GM23248 (cell line): ENCODE results near the gene PREX1. TPM values are rescaled to one million over a fixed set of nuclear protein-coding genes. Genes with fewer than 3 reads are reported as not detected.
A peak's percentile ranks its signal among the peaks of the same experiment; 100 is the strongest.

Experiments used
- DNase-seq: peaks from one replicate; pipeline ENCODE4 v3.0.0-alpha.2; 2015
- H2AFZ ChIP-seq: fragments of 200-600 bp; sonication (generic); 2 replicates; pipeline ENCODE4 v1.6.1; 2016; ENCODE audit warnings: antibody characterized with exemption
- H3F3A ChIP-seq: fragments of 200-600 bp; sonication (generic); 2 replicates; pipeline ENCODE4 v1.6.1; 2016; ENCODE audit warnings: mild to moderate bottlenecking, antibody characterized with exemption, mixed run types; ENCODE audit not compliant: insufficient read depth
- H3K27ac ChIP-seq: fragments of 200-600 bp; sonication (generic); 2 replicates; pipeline ENCODE4 v1.5.1; 2016; ENCODE audit warnings: mild to moderate bottlenecking
- H3K27me3 ChIP-seq: fragments of 200-600 bp; sonication (generic); replicated peaks from 2 replicates; pipeline ENCODE4 v1.6.1; 2016; ENCODE audit warnings: mild to moderate bottlenecking; ENCODE audit not compliant: insufficient read depth
- H3K36me3 ChIP-seq: fragments of 200-600 bp; sonication (generic); 2 replicates; pipeline ENCODE4 v1.6.1; 2016; ENCODE audit warnings: low read depth, mild to moderate bottlenecking
- H3K4me1 ChIP-seq: fragments of 200-600 bp; sonication (generic); 2 replicates; pipeline ENCODE4 v1.6.1; 2016; ENCODE audit warnings: mild to moderate bottlenecking; ENCODE audit not compliant: insufficient read depth
- H3K4me2 ChIP-seq: fragments of 200-600 bp; sonication (generic); one replicate; pipeline ENCODE4 v1.6.1; 2016; ENCODE audit warnings: mild to moderate bottlenecking; ENCODE audit not compliant: unreplicated experiment
- H3K4me3 ChIP-seq: fragments of 200-600 bp; sonication (generic); 2 replicates; pipeline ENCODE4 v1.5.1; 2016; ENCODE audit warnings: mild to moderate bottlenecking
- H3K79me2 ChIP-seq: fragments of 200-600 bp; sonication (generic); 2 replicates; pipeline ENCODE4 v1.6.1; 2016; ENCODE audit warnings: mild to moderate bottlenecking; ENCODE audit not compliant: insufficient read depth
- H3K9ac ChIP-seq: fragments of 200-600 bp; sonication (generic); 2 replicates; pipeline ENCODE4 v1.6.1; 2016; ENCODE audit warnings: mild to moderate bottlenecking
- H3K9me2 ChIP-seq: fragments of 200-600 bp; sonication (generic); 2 replicates; pipeline ENCODE4 v1.6.1; 2016; ENCODE audit warnings: mixed run types, mild to moderate bottlenecking, moderate library complexity; ENCODE audit not compliant: insufficient read depth
- H3K9me3 ChIP-seq: fragments of 200-600 bp; sonication (generic); one replicate; pipeline ENCODE4 v1.6.1; 2017; ENCODE audit warnings: low read depth
- H4K20me1 ChIP-seq: fragments of 200-600 bp; sonication (generic); 2 replicates; pipeline ENCODE4 v1.6.0; 2016; ENCODE audit not compliant: insufficient read depth
- EZH2 ChIP-seq: fragments of 200-600 bp; sonication (generic); IDR thresholded peaks from 2 replicates; pipeline ENCODE4 v1.6.1; 2018; ENCODE audit warnings: antibody characterized with exemption, mild to moderate bottlenecking; ENCODE audit not compliant: insufficient read depth, poor library complexity, severe bottlenecking
- EZH2phosphoT487 ChIP-seq: fragments of 200-600 bp; sonication (generic); IDR thresholded peaks from 2 replicates; pipeline ENCODE4 v1.6.1; 2018; ENCODE audit warnings: antibody characterized with exemption, moderate library complexity, mild to moderate bottlenecking, low read depth; ENCODE audit not compliant: insufficient read depth
- WGBS, 2 experiments: methylation state at CpG; one replicate each; pipeline ENCODE4 v1.1.6; 2015 to 2017; ENCODE audit warnings: low lambda C conversion rate in 2 of 2, low coverage in 1 of 2; ENCODE audit errors: missing lambda C conversion rate in 2 of 2; 5-methylcytosine and 5-hydroxymethylcytosine counted together
- in situ Hi-C: fragments of 300-500 bp; cut with MboI; formaldehyde crosslinking; loops from 2 replicates; pipeline ENCODE4 v1.15.0; 2020
- polyA plus RNA-seq: library from polyadenylated mRNA; unstranded; fragments of >200 nt; fragmentation: Nextera tagmentation; extraction: Ambion mirVana; gene quantifications from 2 replicates; pipeline ENCODE4 v1.2.1, GENCODE V29; 2016
- total RNA-seq: library from RNA; depleted of rRNA; stranded (reverse); fragments of >200 nt; shearing (Covaris generic); gene quantifications from 2 replicates; pipeline ENCODE4 v1.2.3, GENCODE V29; 2014

The PREX1 gene
- total and polyA plus RNA-seq, 2 experiments from 2014 or later = 0.13 to 0.65 TPM

- Histone ChIP-seq H3K4me3 (no peak overlapping the region), H2AFZ (no peak overlapping the region), H3K9ac (no peak overlapping the region), H4K20me1 (no peaks in the 10 kb centered on the region), H3F3A (no peaks in the 10 kb centered on the region), H3K4me2 (peak overlapping the region; percentile 3), H3K27me3 (peaks cover 9% of the 10 kb centered on the region; the same call in 1 of the 2 replicates), H3K4me1 (peaks cover 7% of the 10 kb centered on the region; the same call in 1 of the 2 replicates), H3K79me2 (no peaks in the 10 kb centered on the region), H3K27ac (no peak overlapping the region), H3K9me3 (no peaks in the 10 kb centered on the region), H3K36me3 (no peaks in the 10 kb centered on the region), H3K9me2 (no peaks in the 10 kb centered on the region)
- DNase-seq = peak; percentile 11
- in situ Hi-C loops = no loop called here
- no peak for TF ChIP-seq EZH2phosphoT487
- no peak for TF ChIP-seq EZH2
- 51 to 54% methylated on average over 9 of the region's 9 CpGs for WGBS, 2 experiments
Measured at GRCh38 chr20:48770700-48771442, 56.9 kb downstream of the PREX1 start.

GRCh38 chr20:48769069-48769983 is 58.5 kb downstream of the PREX1 start:
- no peaks in the 10 kb centered on the region for H3F3A ChIP-seq
- peaks cover 10% of the 10 kb centered on the region; the same call in 1 of the 2 replicates for H3K27me3 ChIP-seq
- DNase-seq = no peak
- H3K36me3 ChIP-seq = no peaks in the 10 kb centered on the region
- H3K4me2 ChIP-seq = no peak overlapping the region
- no peaks in the 10 kb centered on the region for H3K9me3 ChIP-seq
- no peak overlapping the region for H3K27ac ChIP-seq
- peaks cover 7% of the 10 kb centered on the region; the same call in 1 of the 2 replicates for H3K4me1 ChIP-seq
- H3K9ac ChIP-seq = no peak overlapping the region
- in situ Hi-C loops = no loop called here
- H3K4me3 ChIP-seq = no peak overlapping the region
- TF ChIP-seq EZH2 (no peak), EZH2phosphoT487 (no peak)
- no peaks in the 10 kb centered on the region for H4K20me1 ChIP-seq
- no peaks in the 10 kb centered on the region for H3K9me2 ChIP-seq
- no peak overlapping the region for H2AFZ ChIP-seq
- 71 to 77% methylated on average over 17 to 21 of the region's 21 CpGs for WGBS, 2 experiments
- no peaks in the 10 kb centered on the region for H3K79me2 ChIP-seq

GRCh38 chr20:48766961-48767960 is 60.5 kb downstream of the PREX1 start:
- no peak for TF ChIP-seq EZH2
- no peak for TF ChIP-seq EZH2phosphoT487
- DNase-seq = no peak
- Histone ChIP-seq H4K20me1 (no peaks in the 10 kb centered on the region), H3F3A (no peaks in the 10 kb centered on the region), H3K27ac (no peak overlapping the region), H3K9ac (no peak overlapping the region), H3K4me1 (peaks cover 7% of the 10 kb centered on the region; the same call in 1 of the 2 replicates), H3K36me3 (no peaks in the 10 kb centered on the region), H2AFZ (no peak overlapping the region), H3K27me3 (peaks cover 14% of the 10 kb centered on the region; the same call in 1 of the 2 replicates), H3K4me3 (no peak overlapping the region), H3K4me2 (no peak overlapping the region), H3K9me2 (no peaks in the 10 kb centered on the region), H3K9me3 (no peaks in the 10 kb centered on the region), H3K79me2 (no peaks in the 10 kb centered on the region)
- 89 to 94% methylated on average over 27 of the region's 27 CpGs for WGBS, 2 experiments
- in situ Hi-C loops = no loop called here

DNA sequence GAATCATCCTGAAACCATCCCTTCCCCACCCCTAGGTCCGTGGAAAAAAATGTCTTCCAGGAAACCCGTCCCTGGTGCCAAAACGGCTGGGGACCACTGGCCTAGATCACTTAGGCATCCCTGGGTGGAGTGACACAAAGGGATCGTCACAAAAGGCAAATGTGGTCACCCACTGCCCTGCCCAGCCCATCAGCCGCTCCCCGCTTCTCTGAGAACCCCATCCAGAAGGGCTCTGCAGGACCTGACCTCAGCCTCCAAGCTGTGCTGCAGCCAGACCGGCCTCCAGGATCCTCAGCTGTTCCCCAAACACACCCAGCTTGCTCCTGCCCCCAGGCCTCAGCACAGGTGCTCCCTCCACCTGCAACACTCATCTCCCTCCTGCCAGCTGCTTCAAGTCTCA is 61.6 kb downstream of the PREX1 start:
- H3K79me2 ChIP-seq = no peaks in the 10 kb centered on the region
- no peaks in the 10 kb centered on the region for H3K9me3 ChIP-seq
- no peak overlapping the region for H3K9ac ChIP-seq
- H3K27me3 ChIP-seq = peaks cover 14% of the 10 kb centered on the region; the same call in 1 of the 2 replicates
- WGBS, 2 experiments = 43 to 50% methylated on average over 7 of the region's 7 CpGs
- no peak overlapping the region for H3K27ac ChIP-seq
- TF ChIP-seq EZH2 (no peak), EZH2phosphoT487 (no peak)
- no peaks in the 10 kb centered on the region for H4K20me1 ChIP-seq
- no peaks in the 10 kb centered on the region for H3K36me3 ChIP-seq
- no peaks in the 10 kb centered on the region for H3K4me1 ChIP-seq
- no peak overlapping the region for H2AFZ ChIP-seq
- DNase-seq = peak; percentile 18
- in situ Hi-C loops = no loop called here
- no peaks in the 10 kb centered on the region for H3K9me2 ChIP-seq
- H3K4me3 ChIP-seq = no peak overlapping the region
- H3F3A ChIP-seq = no peaks in the 10 kb centered on the region
- no peak overlapping the region for H3K4me2 ChIP-seq
